GDM1 (cell line): ENCODE data around the gene IGFL2.
A peak's percentile ranks its signal among the peaks of the same experiment; 100 is the strongest.
"Not testable (repeated sequence)": the region's sequence is repeated elsewhere in the genome, so short reads cannot be mapped to it uniquely, and the experiment has no call there.

Experiments
- DNase-seq: peaks from one replicate; lab custom pipeline; 2025; lab: John Stamatoyannopoulos, UW

The IGFL2 gene

DNA sequence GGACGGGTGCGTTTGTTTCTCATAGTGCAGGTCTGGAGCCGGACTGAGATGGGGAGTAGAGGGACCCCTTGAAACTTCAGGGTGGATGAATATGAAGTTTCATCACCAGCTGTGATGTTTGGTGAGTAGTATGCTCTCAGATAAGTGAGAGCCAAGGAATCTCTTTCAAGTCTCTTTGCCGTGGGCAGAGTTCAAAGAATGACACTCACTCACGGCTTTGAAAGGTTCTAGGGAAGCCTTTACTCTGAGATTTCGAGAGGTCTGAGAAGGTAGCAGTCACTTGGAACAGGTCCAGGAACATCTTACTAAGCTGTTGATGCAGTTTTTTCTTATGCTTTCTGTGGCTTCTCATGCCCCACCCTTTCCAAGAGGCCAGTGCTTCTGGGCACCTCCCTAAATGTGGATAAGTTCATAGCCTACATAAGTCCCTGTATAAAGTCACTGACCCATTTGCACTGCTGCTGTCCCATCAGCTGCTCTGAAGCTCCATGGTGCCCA lies at the start of gene IGFL2:
IGFL2 (plus strand) TSS at position 448 of the 498 bp plus-strand sequence; CDS start at position 489, 41 bp downstream.
- no peak for DNase-seq

DNA sequence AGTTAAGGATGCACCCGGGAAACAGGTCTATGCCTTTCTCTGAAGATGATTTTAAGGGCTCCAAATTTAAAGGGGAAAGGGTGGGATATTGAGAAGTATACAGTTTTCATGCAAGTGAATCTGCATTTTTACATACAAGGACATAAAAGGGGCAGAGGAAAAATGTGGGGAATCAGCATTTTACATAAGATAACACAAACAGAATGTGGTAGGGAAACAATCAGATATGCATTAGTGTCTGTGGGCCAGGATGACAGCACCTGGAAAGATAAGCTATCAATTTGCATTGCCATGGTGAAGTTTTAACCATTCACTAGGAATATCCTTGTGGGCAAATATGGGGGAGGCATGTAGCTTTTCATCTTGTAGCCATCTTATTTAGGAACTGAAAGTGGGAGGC lies 47.7 kb upstream of the IGFL2 start:
- no peak for DNase-seq

DNA sequence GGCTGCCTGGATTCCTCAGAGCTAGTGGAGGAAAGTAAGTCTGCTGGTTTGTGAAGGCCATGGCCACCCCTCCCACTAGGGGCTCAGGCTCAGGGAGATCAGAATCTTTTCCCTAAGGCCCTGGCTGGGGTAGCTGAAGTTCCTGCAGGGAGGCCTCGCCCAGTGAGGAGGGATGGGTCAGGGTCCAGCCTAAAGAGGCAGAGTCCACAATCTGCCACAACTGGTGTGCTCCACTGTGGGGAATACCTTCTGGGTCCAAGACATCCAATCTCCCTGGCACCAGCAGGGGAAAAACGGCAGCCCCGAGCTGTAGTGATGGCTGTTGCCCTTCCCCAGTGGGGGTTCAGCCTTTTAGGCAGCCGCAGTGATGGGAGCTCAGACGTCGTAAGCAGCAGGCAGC lies 46.7 kb upstream of the IGFL2 start:
- no peak for DNase-seq

DNA sequence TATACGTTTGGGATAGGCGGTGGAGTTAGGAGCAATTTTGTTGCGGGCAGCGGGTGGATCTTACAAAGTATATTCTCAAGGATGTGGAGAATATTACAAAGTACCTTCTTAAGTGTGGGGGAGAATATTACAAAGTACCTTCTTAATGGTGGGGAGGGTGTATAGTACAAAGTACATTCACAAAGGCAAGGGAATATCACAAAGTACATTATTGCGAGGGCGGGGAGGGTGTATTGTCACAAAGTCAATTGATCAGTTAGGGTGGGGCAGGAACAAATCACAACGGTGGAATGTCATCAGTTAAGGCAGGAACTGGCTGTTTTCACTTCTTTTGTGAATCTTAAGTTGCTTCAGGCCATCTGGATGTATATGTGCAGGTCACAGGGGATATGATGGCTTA lies 45.7 kb upstream of the IGFL2 start:
- not testable (repeated sequence) for DNase-seq

DNA sequence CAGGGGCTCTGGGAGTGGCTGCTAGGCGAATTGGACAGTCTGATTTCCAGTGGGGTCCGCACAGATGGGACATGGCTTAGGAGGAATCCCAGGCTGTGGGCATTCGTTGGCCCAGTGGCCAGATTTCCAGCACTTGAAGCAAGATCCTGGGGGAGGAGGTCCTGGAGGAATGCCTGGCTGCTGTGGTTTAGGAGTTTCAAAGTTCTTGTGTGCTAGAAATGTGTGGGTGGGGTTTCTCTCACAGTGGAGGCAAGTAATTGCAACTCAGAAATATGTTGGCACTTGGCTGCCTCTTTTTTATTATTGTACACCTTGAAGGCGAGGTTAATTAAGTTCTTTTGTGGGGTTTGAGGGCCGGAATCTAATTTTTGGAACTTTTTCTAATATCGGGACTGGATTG lies 40.7 kb upstream of the IGFL2 start:
- DNase-seq: no peak

DNA sequence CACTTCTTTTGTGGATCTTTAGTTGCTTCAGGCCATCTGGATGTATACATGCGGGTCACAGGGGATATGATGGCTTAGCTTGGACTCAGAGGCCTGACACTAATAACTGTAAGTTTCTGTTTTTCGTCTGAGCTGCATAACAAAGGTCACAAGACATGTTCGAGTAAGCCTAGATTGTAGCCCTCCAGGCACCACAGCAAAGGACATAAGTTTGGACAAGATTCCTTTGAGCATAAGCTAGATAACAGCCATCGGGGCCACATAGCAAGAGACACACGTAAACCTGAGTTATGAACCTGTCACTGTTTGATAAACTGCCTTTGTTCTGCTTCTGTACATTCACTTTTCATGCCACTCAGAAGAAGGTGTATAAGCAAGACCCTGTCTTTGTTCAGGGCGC lies 38.2 kb upstream of the IGFL2 start:
- DNase-seq: no peak

DNA sequence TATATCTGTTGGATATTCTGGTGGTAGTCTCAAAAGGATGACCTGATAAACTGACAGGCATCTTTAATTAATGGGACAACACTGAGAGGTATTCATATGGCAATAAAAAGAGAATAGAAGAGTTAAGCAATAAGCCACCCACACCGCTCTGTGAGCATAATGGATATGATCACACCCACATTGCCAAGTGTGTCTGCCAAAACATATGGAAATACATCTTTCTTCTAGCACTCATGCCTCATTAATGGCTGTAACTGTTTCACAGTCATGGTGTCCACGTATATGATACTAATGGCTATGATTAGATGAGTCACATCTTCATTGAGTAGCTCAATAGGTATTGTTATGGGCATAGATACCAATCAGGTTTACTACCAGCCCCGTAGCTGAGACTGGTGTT lies 36.7 kb upstream of the IGFL2 start:
- DNase-seq: no peak

DNA sequence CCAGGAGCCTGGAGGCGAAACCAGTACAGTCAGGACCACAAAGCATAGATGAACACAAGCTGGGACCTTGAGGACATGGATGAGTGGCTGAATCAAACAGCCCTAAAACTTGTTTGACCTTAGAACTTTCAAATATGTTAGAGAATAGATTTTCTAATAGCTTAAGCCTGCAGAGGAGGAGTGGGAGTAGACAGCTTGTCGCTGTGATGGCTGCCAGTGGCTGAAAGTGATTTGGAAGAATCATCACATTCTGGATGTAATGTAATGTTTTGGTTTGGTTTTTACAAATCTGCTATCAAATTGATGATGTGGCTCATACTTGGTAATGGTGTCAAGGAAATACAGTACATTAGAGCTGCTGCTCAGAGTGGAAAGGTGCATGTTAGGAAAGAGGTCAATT lies 35.5 kb upstream of the IGFL2 start:
- no peak for DNase-seq

DNA sequence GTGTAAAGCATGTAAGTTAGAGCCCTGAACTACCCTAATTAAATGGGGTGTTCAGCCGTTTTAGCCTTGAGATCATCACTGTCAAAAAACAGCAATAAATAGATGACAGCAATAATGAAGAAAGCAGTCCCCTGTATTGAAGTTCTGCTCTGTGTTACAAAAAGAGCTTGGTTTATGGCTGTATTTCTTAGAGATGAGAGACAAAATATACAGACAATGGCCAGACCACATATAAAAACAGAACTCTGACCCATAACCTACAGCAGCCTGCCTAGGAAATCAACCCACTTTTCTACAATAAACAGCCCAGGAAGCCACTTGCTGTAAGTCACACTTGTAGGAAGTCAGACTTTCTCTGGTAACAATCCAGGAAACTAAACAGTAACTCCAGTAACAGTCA lies 34.3 kb upstream of the IGFL2 start:
- no peak for DNase-seq

DNA sequence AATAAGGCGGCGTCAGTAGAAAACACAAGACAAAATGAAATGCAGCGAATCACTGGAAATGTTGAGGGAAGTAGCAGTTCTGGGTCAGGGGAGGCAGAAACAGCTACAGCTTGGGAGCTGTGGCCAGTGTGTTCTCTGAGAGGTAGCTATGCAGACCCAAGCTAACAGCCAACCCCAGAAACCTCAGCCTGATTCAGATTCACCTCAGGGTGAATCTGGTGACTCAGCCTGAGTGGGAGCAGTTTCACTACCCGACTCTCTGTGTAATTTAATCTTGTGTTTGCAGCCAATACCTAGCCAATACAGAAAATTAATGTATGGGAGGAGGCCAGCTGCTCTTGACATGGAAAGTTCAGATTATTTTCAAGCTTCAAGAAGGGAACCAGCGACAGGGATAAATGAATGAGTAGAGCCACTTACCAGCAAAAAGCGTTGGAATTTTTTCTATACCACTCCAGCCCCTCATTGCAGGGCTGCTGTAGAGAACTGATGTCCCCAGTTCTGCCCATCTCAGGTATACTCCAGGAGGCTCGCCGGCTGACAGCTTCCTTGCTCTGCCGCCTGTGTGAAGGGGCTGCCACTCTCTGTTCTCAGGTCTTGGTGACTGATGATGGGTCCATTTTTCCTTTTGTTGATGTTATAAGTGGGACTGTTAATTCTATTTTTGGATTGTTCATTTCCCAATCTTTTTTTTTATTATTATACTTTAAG lies 32.5 kb upstream of the IGFL2 start:
- no peak for DNase-seq

DNA sequence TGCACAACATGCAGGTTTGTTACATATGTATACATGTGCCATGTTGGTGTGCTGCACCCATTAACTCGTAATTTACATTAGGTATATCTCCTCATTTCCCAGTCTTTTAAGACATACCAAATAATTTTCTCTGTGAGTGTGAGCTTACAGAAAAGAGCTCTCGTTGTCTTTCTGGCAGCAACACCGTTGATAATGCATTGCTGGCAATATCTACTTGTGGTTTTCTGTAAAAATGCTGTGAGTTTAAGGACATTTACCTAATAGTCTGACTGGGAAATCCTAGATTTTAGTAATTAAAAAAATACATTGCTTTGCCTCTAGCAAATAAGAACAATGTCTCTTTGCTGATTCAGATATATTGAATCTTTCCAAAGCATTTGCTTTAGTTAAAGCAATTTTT lies 31.9 kb upstream of the IGFL2 start:
- no peak for DNase-seq

DNA sequence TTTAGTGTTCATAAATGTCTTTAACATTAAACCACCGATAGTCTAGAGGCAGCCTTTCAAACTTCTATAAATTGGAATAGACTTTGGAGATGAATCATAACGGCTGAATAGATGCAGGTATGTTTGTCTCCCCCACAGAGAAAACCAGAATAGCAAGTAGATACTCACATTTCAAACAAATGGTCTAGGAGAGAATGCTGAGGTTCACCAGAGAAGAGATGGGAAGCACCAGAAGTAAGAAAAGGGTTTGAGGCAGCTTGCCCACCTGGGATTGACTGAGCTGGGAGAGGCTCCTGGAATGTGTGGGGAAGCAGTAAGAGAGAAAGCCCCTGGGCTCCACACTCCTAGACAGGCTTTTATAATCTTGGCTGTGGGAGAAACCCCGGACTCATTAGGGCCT lies 29.9 kb upstream of the IGFL2 start:
- DNase-seq: no peak

DNA sequence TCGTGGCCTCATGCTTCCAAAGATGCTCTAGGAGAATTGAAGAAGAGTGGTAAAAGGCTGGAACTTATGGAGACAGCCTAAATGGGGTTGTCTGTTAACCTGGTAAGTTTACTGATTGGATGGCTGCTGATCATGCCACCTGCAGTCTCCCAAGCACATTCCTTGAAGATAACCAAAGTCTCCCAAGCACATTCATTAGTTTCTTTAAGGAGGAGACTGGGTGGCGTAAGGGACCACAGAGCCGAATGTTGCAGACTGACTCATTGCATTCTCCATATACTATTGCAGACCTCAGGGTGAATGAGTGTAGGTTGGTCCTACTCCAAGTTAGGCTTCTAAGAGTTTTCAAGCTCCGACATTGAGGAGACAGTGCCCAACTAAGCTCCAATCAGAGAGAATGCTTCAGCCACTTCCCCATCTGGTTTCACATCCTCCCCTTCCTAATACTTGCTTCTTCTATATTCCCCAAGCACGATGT lies 23.4 kb upstream of the IGFL2 start, which contains the start of gene IGFL3:
IGFL3 (minus strand) TSS at position 51 of the 478 bp plus-strand sequence; CDS start at position 12, 39 bp downstream.
- no peak for DNase-seq

DNA sequence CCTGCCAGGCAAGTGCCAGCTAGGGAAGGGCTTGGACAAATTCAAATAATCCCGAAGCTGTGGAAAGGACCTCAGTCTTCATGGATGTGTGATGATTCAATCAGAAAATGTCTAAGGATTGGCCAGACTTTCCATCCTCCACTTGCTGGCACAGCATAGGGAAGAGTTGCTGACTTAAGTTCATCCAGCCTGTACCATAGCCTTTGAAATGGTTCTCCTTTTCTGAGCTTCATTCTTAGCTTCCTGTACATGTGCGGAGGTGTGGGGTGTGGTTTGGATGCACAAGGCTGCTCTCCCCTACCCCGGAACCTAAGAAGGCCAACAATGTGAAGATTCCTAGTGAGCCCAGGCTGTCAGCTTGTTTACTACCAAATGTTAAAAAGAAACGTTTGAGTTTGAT lies 22.6 kb upstream of the IGFL2 start:
- peak; percentile 22 for DNase-seq

DNA sequence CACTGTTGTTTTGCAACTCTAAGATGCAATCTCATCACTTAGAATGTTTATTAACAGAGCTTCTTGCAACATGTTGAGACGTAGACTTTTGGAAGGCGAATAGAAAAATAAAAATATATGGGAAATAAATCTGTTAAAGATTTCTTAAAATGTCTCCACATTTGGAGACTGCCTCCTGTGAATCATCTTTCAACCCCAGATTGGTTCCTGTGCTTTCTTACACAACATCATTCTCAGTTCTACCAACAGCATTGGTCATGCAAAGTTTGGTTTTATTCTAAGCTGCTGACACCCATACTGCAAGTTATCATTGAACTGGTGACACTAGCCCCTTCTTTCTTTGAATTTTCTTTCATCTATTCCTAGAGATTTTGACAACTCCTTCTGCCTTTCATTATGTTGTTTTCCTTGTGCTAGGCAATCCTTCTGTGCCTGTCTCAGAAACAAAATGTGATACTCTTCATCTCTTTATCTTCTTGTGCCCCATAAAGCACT lies 21.9 kb upstream of the IGFL2 start:
- DNase-seq: no peak

DNA sequence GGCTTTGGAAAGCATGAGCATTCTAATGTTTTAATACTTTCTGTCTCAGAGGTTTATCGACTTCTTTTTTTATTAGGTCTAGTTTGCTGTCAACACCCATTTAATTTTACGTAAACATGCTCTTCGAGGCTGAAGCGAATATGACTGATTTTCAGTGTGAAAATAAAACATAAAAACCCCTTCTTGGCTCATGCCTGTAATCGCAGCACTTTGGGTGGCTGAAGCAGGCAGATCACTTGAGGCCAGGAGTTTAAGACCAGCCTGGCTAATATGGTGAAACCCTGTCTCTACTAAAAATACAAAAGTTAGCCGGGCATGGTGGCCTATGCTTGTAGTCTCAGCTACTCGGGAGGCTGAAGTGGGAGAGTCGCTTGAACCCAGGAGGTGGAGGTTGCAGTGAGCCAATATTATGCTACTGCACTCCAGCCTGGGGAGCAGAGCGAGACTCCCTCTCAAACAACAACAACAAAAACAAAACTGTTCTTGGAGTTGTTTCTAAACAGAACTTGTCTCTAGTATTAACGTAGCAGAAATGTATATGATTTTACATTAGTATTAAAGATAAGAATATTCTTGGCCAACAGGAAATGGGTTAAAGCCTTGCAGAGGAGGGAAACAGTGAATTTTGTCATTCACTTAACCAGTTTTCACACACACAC lies 16.4 kb upstream of the IGFL2 start:
- DNase-seq: no peak

DNA sequence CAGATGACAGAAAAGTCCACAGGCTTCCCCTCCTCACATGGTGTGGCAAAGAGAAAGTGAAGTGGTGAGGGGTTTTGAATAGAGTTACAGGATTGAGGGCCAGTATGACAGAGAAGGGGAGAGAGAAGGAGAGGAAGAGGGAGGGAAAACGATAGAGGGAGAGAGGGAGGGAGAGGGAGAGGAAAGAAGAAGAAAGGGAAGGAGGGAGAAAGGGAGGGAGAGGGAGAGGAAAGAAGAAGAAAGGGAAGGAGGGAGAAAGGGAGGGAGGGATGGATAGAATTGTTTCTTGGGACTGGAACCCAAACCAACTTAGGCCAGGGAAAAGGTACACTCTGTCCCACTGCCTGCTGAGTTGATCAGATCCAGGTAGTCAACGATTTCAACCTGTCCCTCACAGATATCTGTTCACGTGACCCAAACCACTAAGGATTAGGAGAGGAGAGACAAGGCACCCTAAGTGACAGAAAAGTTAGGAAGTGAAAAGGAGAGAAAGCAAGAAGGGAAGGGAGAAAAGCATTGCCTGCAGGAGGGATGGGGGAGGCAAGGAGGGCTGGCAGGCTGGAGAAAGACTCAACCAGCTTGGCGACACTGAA lies 15.4 kb upstream of the IGFL2 start:
- DNase-seq: no peak

DNA sequence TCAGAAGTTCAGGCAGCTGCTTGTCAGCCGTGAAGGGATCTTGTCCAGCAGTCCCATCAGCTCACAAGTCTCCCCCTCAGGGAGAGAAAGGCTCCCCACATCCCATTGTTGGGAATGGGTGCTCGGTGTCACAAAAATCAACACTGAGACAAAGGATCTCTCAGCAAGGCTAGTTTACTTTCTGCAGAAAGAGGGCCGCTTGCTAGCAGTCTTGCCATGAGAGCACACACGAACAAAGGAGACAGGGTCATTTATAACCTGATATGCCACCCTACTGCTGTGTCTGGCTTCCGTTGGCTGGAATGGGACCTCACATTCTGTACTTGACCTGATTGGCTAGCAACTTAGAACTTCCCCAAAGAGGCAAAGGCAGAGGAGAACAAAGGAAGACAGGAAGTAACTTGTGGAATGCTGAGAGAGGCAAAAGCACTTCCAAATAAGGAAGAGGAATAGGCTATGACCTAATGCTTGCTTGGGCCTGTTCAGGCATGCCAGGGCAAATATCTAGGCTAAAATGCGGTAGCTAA lies 14.9 kb upstream of the IGFL2 start:
- DNase-seq: peak; percentile 91

DNA sequence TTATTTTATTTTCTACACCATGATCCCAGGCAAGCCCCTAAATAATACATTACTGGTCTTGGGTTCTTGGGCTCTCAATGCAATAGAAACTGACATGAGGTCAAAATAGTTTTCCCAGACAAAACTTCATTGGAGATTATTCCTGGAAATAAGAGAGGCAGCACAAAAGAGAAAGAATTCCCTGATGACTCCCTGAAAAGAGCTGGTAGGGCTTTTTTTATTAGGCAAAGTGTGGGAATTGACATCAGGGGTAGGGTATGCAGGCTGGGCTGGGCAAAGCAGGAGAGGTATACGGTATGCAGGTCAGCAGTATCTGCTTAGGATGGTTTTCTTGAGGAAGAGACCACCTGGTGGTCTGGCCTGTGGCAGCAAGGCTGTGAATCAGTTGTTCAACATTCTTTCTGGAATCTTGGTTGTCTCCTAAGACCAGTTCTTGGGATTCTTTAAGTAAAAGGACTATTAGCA lies 14.2 kb upstream of the IGFL2 start:
- DNase-seq: no peak

DNA sequence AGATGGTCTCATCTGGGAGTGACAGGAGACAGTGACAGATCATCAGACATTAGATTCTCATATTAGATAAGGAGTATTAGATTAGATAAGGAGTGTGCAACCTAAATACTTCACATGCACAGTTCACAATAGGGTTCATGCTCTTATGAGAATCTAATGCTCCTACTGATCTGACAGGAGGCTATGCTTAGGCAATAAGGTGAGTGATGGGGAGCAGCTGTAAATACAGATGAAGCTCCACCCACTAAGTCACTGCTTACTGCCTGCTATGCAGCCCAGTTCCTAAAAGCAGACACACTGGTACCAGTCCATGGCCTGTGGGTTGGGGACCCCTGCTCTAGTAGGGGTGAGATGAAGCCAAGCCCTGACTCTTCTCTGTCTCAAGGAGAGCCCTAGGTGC lies 13.5 kb upstream of the IGFL2 start:
- no peak for DNase-seq

DNA sequence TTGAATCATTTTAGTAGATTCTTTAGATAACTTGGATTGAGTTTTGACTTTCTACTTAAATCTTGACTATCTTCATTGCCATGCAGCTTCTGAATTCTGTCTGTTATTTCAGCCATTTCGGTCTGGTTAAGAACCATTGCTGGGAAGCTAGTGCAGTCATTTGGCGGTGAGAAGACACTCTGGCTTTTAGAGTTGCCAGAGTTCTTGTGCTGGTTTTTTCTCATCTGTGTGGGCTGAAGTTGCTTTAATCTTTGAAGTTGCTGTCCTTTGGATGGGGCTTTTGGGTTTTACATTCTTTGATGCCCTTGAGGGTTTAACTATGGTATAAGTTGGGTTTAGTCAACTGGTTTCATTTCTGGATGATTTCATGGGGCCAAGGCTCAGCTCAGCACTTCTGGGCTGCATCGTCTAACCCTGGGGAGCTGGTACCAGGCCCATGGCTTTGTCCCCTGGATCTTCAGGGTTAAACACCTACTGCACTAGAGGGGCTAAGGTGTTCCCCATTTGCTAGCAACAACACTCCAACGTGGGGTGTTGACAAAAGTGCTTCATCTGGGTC lies 10.0 kb upstream of the IGFL2 start:
- DNase-seq: no peak

DNA sequence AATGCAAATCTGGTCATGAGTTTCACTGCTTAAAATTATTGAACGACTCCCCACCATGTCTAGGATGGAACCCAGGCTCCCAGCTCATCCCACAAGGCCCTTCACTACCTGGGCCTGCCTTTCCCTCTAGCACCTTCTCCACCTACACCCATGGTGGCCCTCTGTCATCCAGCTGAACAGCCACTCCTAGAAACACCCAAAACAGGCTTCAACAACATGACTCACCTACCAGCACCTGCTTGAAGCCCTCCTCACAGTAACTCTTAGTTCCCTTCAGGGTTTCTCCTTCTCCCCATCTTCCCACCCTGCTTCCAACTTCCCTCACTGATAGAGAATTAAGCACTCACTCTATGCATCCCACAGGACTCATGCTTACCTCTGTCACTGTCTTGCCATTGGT lies 6.6 kb upstream of the IGFL2 start:
- DNase-seq: no peak
